H1 (cell line): Measurements from ENCODE around the gene MGLL. TPM values are rescaled to one million over a fixed set of nuclear protein-coding genes. Genes with fewer than 3 reads are reported as not detected.

ENCODE experiments used
- CTCF ChIA-PET: fragments of 300-600 bp; sonication (Branson Sonifier 250); formaldehyde crosslinking; loops from one replicate; lab custom pipeline; 2021; ENCODE audit not compliant: partially characterized antibody; lab: Charles Lee
- POLR2A ChIA-PET: fragments of 300-600 bp; sonication (Branson Sonifier 250); formaldehyde crosslinking; loops from one replicate; lab custom pipeline; 2021; ENCODE audit warnings: inconsistent platforms; ENCODE audit not compliant: partially characterized antibody; lab: Charles Lee
- DNase-seq, 2 experiments: peaks; one replicate each; pipeline versions ENCODE4 v3.0.0 to v3.0.0-alpha.2; 2010 to 2022; ENCODE audit warnings: low spot score in 2 of 2, low read depth in 1 of 2, mixed read lengths in 1 of 2
- FAIRE-seq: peaks from 2 replicates; lab custom pipeline; 2011; peaks lifted over from hg19 to GRCh38; lab: Jason Lieb, UNC
- H2AFZ ChIP-seq: 2 replicates; pipeline ENCODE4 v1.8.1; 2012; ENCODE audit warnings: low read length, inconsistent platforms
- H2AK5ac ChIP-seq: 2 replicates; pipeline ENCODE4 v1.6.1; 2013; ENCODE audit warnings: low read depth, low read length
- H2BK120ac ChIP-seq: replicated peaks from 2 replicates; pipeline ENCODE3; 2013; ENCODE audit warnings: low read depth, low read length, inconsistent platforms
- H2BK12ac ChIP-seq: 2 replicates; pipeline ENCODE4 v1.6.1; 2013; ENCODE audit warnings: low read depth, low read length
- H2BK15ac ChIP-seq: 2 replicates; pipeline ENCODE4 v1.6.1; 2013; ENCODE audit warnings: low read length
- H2BK20ac ChIP-seq: 2 replicates; pipeline ENCODE4 v1.6.1; 2013; ENCODE audit warnings: low read length
- H2BK5ac ChIP-seq: 2 replicates; pipeline ENCODE4 v1.6.1; 2013; ENCODE audit warnings: low read depth, low read length
- H3K14ac ChIP-seq: 2 replicates; pipeline ENCODE4 v1.6.1; 2013; ENCODE audit warnings: inconsistent platforms; ENCODE audit not compliant: insufficient read length
- H3K18ac ChIP-seq: 2 replicates; pipeline ENCODE4 v1.6.1; 2013; ENCODE audit warnings: low read length; ENCODE audit errors: extremely low read depth
- H3K23ac ChIP-seq: 2 replicates; pipeline ENCODE4 v1.6.1; 2013; ENCODE audit warnings: inconsistent platforms; ENCODE audit not compliant: insufficient read length
- H3K23me2 ChIP-seq: 2 replicates; pipeline ENCODE4 v1.6.1; 2013; ENCODE audit warnings: low read depth, low read length
- H3K27ac ChIP-seq: 2 replicates; pipeline ENCODE4 v1.6.1; 2011; ENCODE audit warnings: low read depth, low read length, inconsistent platforms
- H3K27me3 ChIP-seq, 4 experiments: replicated peaks in 1 of 4; 1 replicate in 1 of 4; 2 replicates in 3 of 4; pipeline versions ENCODE4 v1.6.1 to v1.8.1; 2011 to 2013; ENCODE audit warnings: low read length in 3 of 4, mild to moderate bottlenecking in 3 of 4, inconsistent platforms in 2 of 4, mixed read lengths in 2 of 4, moderate library complexity in 1 of 4; ENCODE audit not compliant: control insufficient read depth in 3 of 4, insufficient read depth in 3 of 4; ENCODE audit errors: extremely low read depth in 1 of 4
- H3K36me3 ChIP-seq, 4 experiments: 2 replicates each; pipeline versions ENCODE4 v1.6.1 to v1.8.1; 2011 to 2013; ENCODE audit warnings: mild to moderate bottlenecking in 4 of 4, low read length in 3 of 4, moderate library complexity in 2 of 4, control low read depth in 1 of 4, inconsistent platforms in 1 of 4; ENCODE audit not compliant: insufficient read depth in 4 of 4, control insufficient read depth in 2 of 4
- H3K4ac ChIP-seq: replicated peaks from 2 replicates; pipeline ENCODE3; 2013; ENCODE audit warnings: low read length, low read depth, mixed read lengths, inconsistent platforms; ENCODE audit not compliant: insufficient read length
- H3K4me1 ChIP-seq, 4 experiments: replicated peaks in 1 of 4; 1 replicate in 1 of 4; 2 replicates in 3 of 4; pipeline versions ENCODE4 v1.6.1 to v1.8.1; 2011 to 2013; ENCODE audit warnings: low read length in 3 of 4, inconsistent platforms in 2 of 4, mixed read lengths in 1 of 4; ENCODE audit not compliant: insufficient read depth in 4 of 4, control insufficient read depth in 3 of 4
- H3K4me2 ChIP-seq, 2 experiments: 2 replicates each; pipeline versions ENCODE4 v1.6.1 to v1.8.1; 2011 to 2013; ENCODE audit warnings: low read depth in 2 of 2, low read length in 2 of 2, control low read depth in 1 of 2, inconsistent platforms in 1 of 2, mild to moderate bottlenecking in 1 of 2; ENCODE audit not compliant: insufficient read depth in 1 of 2
- H3K4me3 ChIP-seq, 4 experiments: fragments of 200-600, 300-600 bp in 1 of 4; sonication (generic), shearing (Covaris generic), sonication (Bioruptor Twin) in 1 of 4; 2 replicates each; pipeline versions ENCODE4 v1.5.1 to v1.8.1; 2011 to 2016; ENCODE audit warnings: low read length in 4 of 4, low read depth in 3 of 4, control low read depth in 2 of 4, inconsistent platforms in 2 of 4, mild to moderate bottlenecking in 2 of 4, mixed read lengths in 1 of 4, moderate library complexity in 1 of 4; ENCODE audit not compliant: insufficient read depth in 2 of 4; ENCODE audit errors: extremely low read depth in 1 of 4
- H3K56ac ChIP-seq: replicated peaks from 2 replicates; pipeline ENCODE3; 2013; ENCODE audit warnings: low read depth, mild to moderate bottlenecking, mixed read lengths, low read length, inconsistent platforms; ENCODE audit not compliant: insufficient read length
- H3K79me1 ChIP-seq: 2 replicates; pipeline ENCODE4 v1.6.1; 2013; ENCODE audit warnings: low read depth, low read length, control low read depth
- H3K79me2 ChIP-seq, 2 experiments: 2 replicates each; pipeline versions ENCODE4 v1.6.1 to v1.8.1; 2012 to 2013; ENCODE audit warnings: low read length in 2 of 2, mild to moderate bottlenecking in 2 of 2, inconsistent platforms in 1 of 2; ENCODE audit not compliant: insufficient read depth in 2 of 2, control insufficient read depth in 1 of 2
- H3K9ac ChIP-seq, 4 experiments: replicated peaks in 1 of 4; 1 replicate in 1 of 4; 2 replicates in 3 of 4; pipeline versions ENCODE4 v1.6.1 to v1.8.1; 2011 to 2013; ENCODE audit warnings: low read depth in 3 of 4, low read length in 3 of 4, control low read depth in 2 of 4, mild to moderate bottlenecking in 2 of 4, moderate library complexity in 2 of 4, inconsistent platforms in 1 of 4; ENCODE audit errors: extremely low read depth in 1 of 4
- H3K9me3 ChIP-seq, 2 experiments: 2 replicates each; pipeline versions ENCODE4 v1.6.1 to v1.8.1; 2012 to 2013; ENCODE audit warnings: mild to moderate bottlenecking in 2 of 2, moderate library complexity in 2 of 2, control low read depth in 1 of 2, inconsistent platforms in 1 of 2, low read depth in 1 of 2, low read length in 1 of 2, mixed read lengths in 1 of 2; ENCODE audit not compliant: insufficient read depth in 2 of 2
- H4K20me1 ChIP-seq, 2 experiments: replicated peaks in 1 of 2; 2 replicates each; pipeline versions ENCODE3 to v1.8.1; 2011 to 2013; ENCODE audit warnings: inconsistent platforms in 2 of 2, low read length in 2 of 2, mild to moderate bottlenecking in 1 of 2; ENCODE audit not compliant: insufficient read depth in 2 of 2, control insufficient read depth in 1 of 2
- H4K5ac ChIP-seq: 2 replicates; pipeline ENCODE4 v1.6.1; 2013; ENCODE audit warnings: low read length, low read depth, mixed read lengths, inconsistent platforms; ENCODE audit not compliant: insufficient read length
- H4K8ac ChIP-seq: 2 replicates; pipeline ENCODE4 v1.8.0; 2013; ENCODE audit warnings: mild to moderate bottlenecking, moderate library complexity, low read length, inconsistent platforms; ENCODE audit not compliant: insufficient read depth; ENCODE audit errors: extremely low read depth
- H4K91ac ChIP-seq: replicated peaks from 2 replicates; pipeline ENCODE3; 2013; ENCODE audit warnings: low read length, mixed read lengths, inconsistent platforms; ENCODE audit not compliant: insufficient read length
- EP300 ChIP-seq, 2 experiments: IDR thresholded peaks; 1 replicate in 1 of 2; 2 replicates in 1 of 2; pipeline ENCODE4 v1.6.1; 2011 to 2012; ENCODE audit warnings: low read depth in 2 of 2, low read length in 2 of 2, mild to moderate bottlenecking in 2 of 2, borderline replicate concordance in 1 of 2, inconsistent platforms in 1 of 2, moderate library complexity in 1 of 2
- GTF2F1 ChIP-seq: IDR thresholded peaks from 2 replicates; pipeline ENCODE4 v1.6.1; 2012; ENCODE audit warnings: low read depth, low read length, improper control_type of control experiment, borderline replicate concordance
- SAP30 ChIP-seq: fragments of 300-600 bp; sonication (generic); IDR thresholded peaks from 2 replicates; pipeline ENCODE4 v1.7.1; 2012; ENCODE audit warnings: low read length, moderate library complexity, mild to moderate bottlenecking, inconsistent platforms; ENCODE audit not compliant: insufficient read depth, insufficient replicate concordance
- SIN3A ChIP-seq, 2 experiments: IDR thresholded peaks in 1 of 2; conservative IDR thresholded peaks in 1 of 2; 2 replicates each; pipeline ENCODE4 v1.6.1; 2011 to 2012; ENCODE audit warnings: low read length in 2 of 2, improper control_type of control experiment in 1 of 2, low read depth in 1 of 2, mild to moderate bottlenecking in 1 of 2
- WGBS, 2 experiments: shearing (Covaris generic) in 1 of 2; methylation state at CpG; one replicate each; pipeline versions ENCODE4 v1.1.6 to v1.1.7; 2013 to 2015; ENCODE audit warnings: low lambda C conversion rate in 2 of 2, mixed read lengths in 2 of 2, inconsistent platforms in 1 of 2, low coverage in 1 of 2, missing lambda C conversion rate in 1 of 2; ENCODE audit not compliant: insufficient replicate concordance in 2 of 2, insufficient coverage in 1 of 2, insufficient read length in 1 of 2; ENCODE audit errors: extremely low coverage in 1 of 2, missing lambda C conversion rate in 1 of 2; 5-methylcytosine and 5-hydroxymethylcytosine counted together
- polyA plus RNA-seq, 7 experiments: library from polyadenylated mRNA; depleted of rRNA in 3 of 7; stranded (reverse) in 5 of 7; unstranded in 2 of 7; fragments of >200 nt in 5 of 7; fragments of 200-250 nt in 2 of 7; gene quantifications; 1 replicate in 5 of 7; 2 replicates in 1 of 7; 4 replicates in 1 of 7; pipeline versions ENCODE4 v1.2.1 to v1.2.3, GENCODE V29; 2011 to 2013; ENCODE audit warnings: missing spikeins in 2 of 7, mixed read lengths in 2 of 7
- total RNA-seq: library from RNA; stranded (reverse); fragmentation: NEBNext Ultra II Directional; extraction: Animal tissue kit (Norgen Biotek cat#: 25700); gene quantifications from 2 replicates; pipeline ENCODE4 v1.2.1, GENCODE V29; 2021

MGLL gene
- total and polyA plus RNA-seq, 2 of the 8 experiments (the other 6 are each of a cell fraction or from before 2014, with no cell fraction given), result 0.05 to 0.34 TPM

DNA sequence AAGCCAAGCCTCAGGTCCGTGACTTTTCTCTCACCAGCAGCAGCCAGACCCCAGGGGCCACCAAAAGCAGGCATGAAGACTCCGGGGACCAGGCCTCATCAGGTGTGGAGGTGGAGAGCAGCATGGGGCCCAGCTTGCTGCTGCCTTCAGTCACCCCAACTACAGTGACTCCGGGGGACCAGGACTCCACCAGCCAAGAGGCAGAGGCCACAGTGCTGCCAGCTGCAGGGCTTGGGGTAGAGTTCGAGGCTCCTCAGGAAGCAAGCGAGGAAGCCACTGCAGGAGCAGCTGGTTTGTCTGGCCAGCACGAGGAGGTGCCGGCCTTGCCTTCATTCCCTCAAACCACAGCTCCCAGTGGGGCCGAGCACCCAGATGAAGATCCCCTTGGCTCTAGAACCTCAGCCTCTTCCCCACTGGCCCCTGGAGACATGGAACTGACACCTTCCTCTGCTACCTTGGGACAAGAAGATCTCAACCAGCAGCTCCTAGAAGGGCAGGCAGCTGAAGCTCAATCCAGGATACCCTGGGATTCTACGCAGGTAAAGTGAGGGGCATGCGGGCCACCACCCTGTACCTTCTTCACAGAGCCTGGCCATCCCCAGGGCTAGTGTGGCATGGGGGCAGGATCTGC, 161.6 kb downstream of the MGLL start:
- no peak overlapping the region for H2BK20ac ChIP-seq
- no peak overlapping the region for H3K27ac ChIP-seq
- no peak overlapping the region for H3K56ac ChIP-seq
- POLR2A ChIA-PET, result no interaction called here
- H2BK12ac ChIP-seq, result no peak overlapping the region
- no peaks in the 10 kb centered on the region for H3K4me1 ChIP-seq
- no peaks in the 10 kb centered on the region for H3K9me3 ChIP-seq
- FAIRE-seq (no peak), DNase-seq (no peak)
- H4K5ac ChIP-seq, result no peak overlapping the region
- H3K23ac ChIP-seq, result no peak overlapping the region
- H3K9ac ChIP-seq, result no peak overlapping the region
- H4K20me1 ChIP-seq, result no peaks in the 10 kb centered on the region
- no peak overlapping the region for H3K4me3 ChIP-seq
- no peak overlapping the region for H3K4me2 ChIP-seq
- H4K91ac ChIP-seq, result no peak overlapping the region
- no peak overlapping the region for H2AFZ ChIP-seq
- H3K36me3 ChIP-seq, result peaks cover 0 to 3% (median 2%) of the 10 kb centered on the region in 4 experiments; a peak in 3 of 8 replicates
- H3K14ac ChIP-seq, result no peak overlapping the region
- CTCF ChIA-PET, result interaction anchor here (0.6 to 3.1 kb wide), 6 partner anchors 9 to 518 kb away, joined by 3 to 18 read pairs (median 5); no protein-coding TSS in a partner anchor
- H2BK5ac ChIP-seq, result no peak overlapping the region
- WGBS, 2 experiments, result 93% methylated on average over 10 of the region's 10 CpGs; no CpG with 5 or more reads in 1 of the 2 experiments
- no peak overlapping the region for H4K8ac ChIP-seq
- H2AK5ac ChIP-seq, result no peak overlapping the region
- no peak for TF ChIP-seq SAP30
- TF ChIP-seq SIN3A (conservative IDR thresholded peaks at IDR 0.05 in 1 of 2, IDR thresholded peaks at IDR 0.05 in 1 of 2; ENCODE audit: low read depth in 1 of 2, low read length in 2 of 2), result no peak
- TF ChIP-seq GTF2F1, result no peak
- TF ChIP-seq EP300 (IDR thresholded peaks at IDR 0.05; ENCODE audit: borderline replicate concordance in 1 of 2, low read depth in 2 of 2, low read length in 2 of 2), result no peak
- H2BK120ac ChIP-seq, result no peak overlapping the region
- no peaks in the 10 kb centered on the region for H3K27me3 ChIP-seq
- no peaks in the 10 kb centered on the region for H3K79me2 ChIP-seq
- H2BK15ac ChIP-seq, result no peak overlapping the region
- H3K4ac ChIP-seq, result no peak overlapping the region
- no peaks in the 10 kb centered on the region for H3K23me2 ChIP-seq
- H3K79me1 ChIP-seq, result peaks cover 2% of the 10 kb centered on the region; the same call in 1 of the 2 replicates
- no peak overlapping the region for H3K18ac ChIP-seq
